ENCODE measurements around the gene PPT1. TPM values are rescaled to one million over a fixed set of nuclear protein-coding genes. Genes with fewer than 3 reads are reported as not detected.

The PPT1 gene
- total RNA-seq, 1 experiment from 2014 or later, result 107 TPM

GRCh38 chr1:40120128-40120527, 23.1 kb upstream of the PPT1 start:
- ATAC-seq (no peak), DNase-seq (ENCODE audit: low spot score) (no peak)
- CTCF ChIA-PET, result interaction anchor here (0.7 to 1.5 kb wide), 2 partner anchors 24 to 195 kb away, joined by 3 to 4 read pairs; no protein-coding TSS in a partner anchor
- Mint-ChIP-seq H3K27me3 (ENCODE audit: low read depth) (peaks cover 38% of the 10 kb centered on the region), H3K4me1 (no peaks in the 10 kb centered on the region), H3K36me3 (no peaks in the 10 kb centered on the region), H3K27ac (no peak overlapping the region), H3K9me3 (no peaks in the 10 kb centered on the region), H3K4me3 (no peak overlapping the region)
- TF ChIP-seq ZBTB43 (CRISPR knock-in tag; IDR thresholded peaks at IDR 0.05), result no peak
- no peak for TF ChIP-seq ZNF416 (CRISPR knock-in tag; IDR thresholded peaks at IDR 0.05)
- no peak for TF ChIP-seq CBFB (CRISPR knock-in tag; IDR thresholded peaks at IDR 0.05; ENCODE audit: low read depth)
- TF ChIP-seq HMGA2 (CRISPR knock-in tag; IDR thresholded peaks at IDR 0.05), result no peak
- no peak for TF ChIP-seq ZNF671 (CRISPR knock-in tag; IDR thresholded peaks at IDR 0.05)
- no peak for TF ChIP-seq JUN (CRISPR knock-in tag; IDR thresholded peaks at IDR 0.05)
- TF ChIP-seq TEAD4 (CRISPR knock-in tag; IDR thresholded peaks at IDR 0.05), result no peak
- TF ChIP-seq SMAD3 (CRISPR knock-in tag; IDR thresholded peaks at IDR 0.05; ENCODE audit: borderline replicate concordance), result no peak
- no peak for TF ChIP-seq ATF3 (CRISPR knock-in tag; conservative IDR thresholded peaks at IDR 0.05)
- no peak for TF ChIP-seq KAT7 (CRISPR knock-in tag; IDR thresholded peaks at IDR 0.05; ENCODE audit: borderline replicate concordance)
- no peak for TF ChIP-seq NFATC4 (CRISPR knock-in tag; IDR thresholded peaks at IDR 0.05)
- TF ChIP-seq EMX1 (CRISPR knock-in tag; IDR thresholded peaks at IDR 0.05), result no peak
- no peak for TF ChIP-seq AFF4 (CRISPR knock-in tag; IDR thresholded peaks at IDR 0.05; ENCODE audit: borderline replicate concordance)
- no peak for TF ChIP-seq ZNF138 (CRISPR knock-in tag; conservative IDR thresholded peaks at IDR 0.05)
- no peak for TF ChIP-seq CDX4 (CRISPR knock-in tag; IDR thresholded peaks at IDR 0.05; ENCODE audit: borderline replicate concordance)
- no peak for TF ChIP-seq HMGXB4 (CRISPR knock-in tag; IDR thresholded peaks at IDR 0.05)
- no peak for TF ChIP-seq NR1H2 (CRISPR knock-in tag; IDR thresholded peaks at IDR 0.05)
- TF ChIP-seq ZNF425 (CRISPR knock-in tag; conservative IDR thresholded peaks at IDR 0.05), result no peak
- no peak for TF ChIP-seq ZNF219 (CRISPR knock-in tag; IDR thresholded peaks at IDR 0.05; ENCODE audit: borderline replicate concordance)
- POLR2A ChIA-PET, result interaction anchor here (1.0 kb wide), 1 partner anchor 9 kb away, joined by 3 read pairs; no protein-coding TSS in a partner anchor
